GM18867 (cell line): Measurements from ENCODE around the gene MYOM1.
"Not testable (repeated sequence)": the region's sequence is repeated elsewhere in the genome, so short reads cannot be mapped to it uniquely, and the experiment has no call there.

Source experiments
- ATAC-seq: cut with Tn5 transposase; IDR thresholded peaks from one replicate; pipeline ENCODE4 v1.9.1; 2021; ENCODE audit warnings: mild to moderate bottlenecking, moderate library complexity; ENCODE audit not compliant: unreplicated experiment

MYOM1 gene

GRCh38 chr18:3041843-3042242, 177.9 kb downstream of the MYOM1 start:
- no peak for ATAC-seq

- no peak for ATAC-seq
Observed at GRCh38 chr18:3040881-3041280, 178.9 kb downstream of the MYOM1 start.

- ATAC-seq: no peak
Observed at GRCh38 chr18:3040173-3040572, 179.6 kb downstream of the MYOM1 start.

- peak; percentile 98 for ATAC-seq
Observed at GRCh38 chr18:3037423-3037915, 182.3 kb downstream of the MYOM1 start.

GRCh38 chr18:3036108-3036507, 183.7 kb downstream of the MYOM1 start:
- no peak for ATAC-seq

- ATAC-seq: no peak
Observed at GRCh38 chr18:3035635-3036034, 184.1 kb downstream of the MYOM1 start.

- no peak for ATAC-seq
Observed at GRCh38 chr18:3032721-3033120, 187.0 kb downstream of the MYOM1 start.

GRCh38 chr18:3029215-3029952, 190.4 kb downstream of the MYOM1 start:
- ATAC-seq: no peak

- ATAC-seq: not testable (repeated sequence)
Observed at GRCh38 chr18:3028115-3028514, 191.7 kb downstream of the MYOM1 start.

- ATAC-seq: no peak
Observed at GRCh38 chr18:3027370-3027891, 192.3 kb downstream of the MYOM1 start.

GRCh38 chr18:3025544-3025943, 194.2 kb downstream of the MYOM1 start:
- ATAC-seq: no peak

- not testable (repeated sequence) for ATAC-seq
Observed at GRCh38 chr18:3023603-3024002, 196.2 kb downstream of the MYOM1 start.
